GM13977 (cell line): ENCODE results near the gene CFAP157.

ENCODE experiments used
- DNase-seq: peaks from one replicate; pipeline ENCODE4 v3.0.0; 2012; ENCODE audit warnings: low spot score
- in situ Hi-C: fragments of 300-500 bp; cut with MboI; formaldehyde crosslinking; loops from one replicate; pipeline ENCODE4 v1.12.0; 2022; ENCODE audit warnings: low sequenced_read_pairs, low pct_unique_long_range_greater_than_20kb, mixed read lengths, inconsistent platforms; ENCODE audit not compliant: unreplicated experiment
- TF ChIP-seq, protein P1 (sequence below): IDR thresholded peaks from 2 replicates; pipeline ENCODE4 v1.5.1; 2012; ENCODE audit warnings: mild to moderate bottlenecking, control low read depth; ENCODE audit not compliant: insufficient read depth; ENCODE audit errors: extremely low read depth, missing control alignments

The CFAP157 gene

DNA sequence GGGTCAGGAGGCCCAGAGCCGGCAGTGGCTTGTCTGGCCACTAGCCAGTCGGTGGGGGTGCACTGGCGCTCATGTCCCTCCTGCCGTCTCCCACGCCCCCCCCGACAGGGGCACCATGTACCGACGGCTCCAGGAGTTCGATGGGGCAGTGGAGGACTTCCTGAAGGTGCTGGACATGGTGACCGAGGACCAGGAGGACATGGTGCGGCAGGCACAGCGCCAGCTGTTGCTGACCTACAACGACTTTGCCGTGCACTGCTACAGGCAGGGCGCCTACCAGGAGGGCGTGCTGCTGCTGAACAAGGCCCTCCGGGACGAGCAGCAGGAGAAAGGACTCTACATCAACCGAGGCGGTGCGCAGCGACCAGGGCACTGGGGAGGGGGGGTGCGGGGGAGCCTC, 17.2 kb downstream of the CFAP157 start:
- in situ Hi-C loops = no loop called here
- DNase-seq = no peak

DNA sequence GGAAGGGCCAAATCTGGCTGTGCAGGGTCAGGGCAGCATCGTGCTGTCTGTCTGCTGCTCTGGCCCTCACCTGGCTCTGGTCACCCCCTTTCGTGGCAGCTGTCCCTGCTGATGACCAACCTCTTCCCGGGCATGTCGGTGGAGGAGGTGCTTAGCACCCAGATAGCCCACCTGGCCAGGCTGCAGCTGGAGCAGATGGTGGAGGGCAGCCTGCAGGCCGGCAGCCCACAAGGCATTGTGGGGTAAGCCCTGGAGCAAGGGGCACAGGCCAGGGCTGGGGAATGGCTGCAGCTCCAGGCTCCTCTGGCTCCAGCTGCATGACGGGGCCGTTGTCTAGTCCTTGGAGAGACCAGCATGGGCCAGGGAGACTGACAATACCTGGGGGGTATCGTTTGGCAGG, 20.1 kb downstream of the CFAP157 start:
- DNase-seq = no peak
- in situ Hi-C loops = no loop called here
- TF ChIP-seq, protein P1, sequence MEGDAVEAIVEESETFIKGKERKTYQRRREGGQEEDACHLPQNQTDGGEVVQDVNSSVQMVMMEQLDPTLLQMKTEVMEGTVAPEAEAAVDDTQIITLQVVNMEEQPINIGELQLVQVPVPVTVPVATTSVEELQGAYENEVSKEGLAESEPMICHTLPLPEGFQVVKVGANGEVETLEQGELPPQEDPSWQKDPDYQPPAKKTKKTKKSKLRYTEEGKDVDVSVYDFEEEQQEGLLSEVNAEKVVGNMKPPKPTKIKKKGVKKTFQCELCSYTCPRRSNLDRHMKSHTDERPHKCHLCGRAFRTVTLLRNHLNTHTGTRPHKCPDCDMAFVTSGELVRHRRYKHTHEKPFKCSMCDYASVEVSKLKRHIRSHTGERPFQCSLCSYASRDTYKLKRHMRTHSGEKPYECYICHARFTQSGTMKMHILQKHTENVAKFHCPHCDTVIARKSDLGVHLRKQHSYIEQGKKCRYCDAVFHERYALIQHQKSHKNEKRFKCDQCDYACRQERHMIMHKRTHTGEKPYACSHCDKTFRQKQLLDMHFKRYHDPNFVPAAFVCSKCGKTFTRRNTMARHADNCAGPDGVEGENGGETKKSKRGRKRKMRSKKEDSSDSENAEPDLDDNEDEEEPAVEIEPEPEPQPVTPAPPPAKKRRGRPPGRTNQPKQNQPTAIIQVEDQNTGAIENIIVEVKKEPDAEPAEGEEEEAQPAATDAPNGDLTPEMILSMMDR = no peak

More for the DNA sequence above, 17.2 kb downstream of the CFAP157 start:
- TF ChIP-seq, protein P1 = no peak

DNA sequence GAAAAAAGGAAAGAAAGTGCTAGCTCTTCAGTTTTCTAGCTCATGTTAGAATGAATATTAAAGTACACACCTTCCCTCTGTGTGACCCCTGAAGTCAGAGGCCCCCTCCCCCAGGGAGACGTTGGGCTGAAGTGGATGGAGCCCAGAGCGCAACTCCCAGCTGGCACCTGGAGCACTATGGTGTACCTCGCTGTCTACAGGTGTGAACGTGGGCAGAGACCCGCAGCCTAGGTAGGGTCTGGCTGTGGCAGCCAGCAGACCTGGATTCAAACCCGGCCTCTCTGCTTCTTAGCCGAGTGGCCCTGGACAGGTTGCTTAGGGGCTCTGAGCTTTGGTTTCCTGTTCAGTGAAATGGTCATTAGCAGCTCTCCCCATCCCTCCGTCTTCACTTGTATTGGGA, 22.0 kb downstream of the CFAP157 start:
- no peak for DNase-seq
- TF ChIP-seq, protein P1 = no peak
- in situ Hi-C loops = no loop called here

- no peak for DNase-seq
- TF ChIP-seq, protein P1 = no peak
- in situ Hi-C loops = no loop called here
Observed at GRCh38 chr9:127729522-127730256, 22.9 kb downstream of the CFAP157 start.

GRCh38 chr9:127730262-127730661, 23.5 kb downstream of the CFAP157 start:
- in situ Hi-C loops = no loop called here
- TF ChIP-seq, protein P1 = no peak
- no peak for DNase-seq

DNA sequence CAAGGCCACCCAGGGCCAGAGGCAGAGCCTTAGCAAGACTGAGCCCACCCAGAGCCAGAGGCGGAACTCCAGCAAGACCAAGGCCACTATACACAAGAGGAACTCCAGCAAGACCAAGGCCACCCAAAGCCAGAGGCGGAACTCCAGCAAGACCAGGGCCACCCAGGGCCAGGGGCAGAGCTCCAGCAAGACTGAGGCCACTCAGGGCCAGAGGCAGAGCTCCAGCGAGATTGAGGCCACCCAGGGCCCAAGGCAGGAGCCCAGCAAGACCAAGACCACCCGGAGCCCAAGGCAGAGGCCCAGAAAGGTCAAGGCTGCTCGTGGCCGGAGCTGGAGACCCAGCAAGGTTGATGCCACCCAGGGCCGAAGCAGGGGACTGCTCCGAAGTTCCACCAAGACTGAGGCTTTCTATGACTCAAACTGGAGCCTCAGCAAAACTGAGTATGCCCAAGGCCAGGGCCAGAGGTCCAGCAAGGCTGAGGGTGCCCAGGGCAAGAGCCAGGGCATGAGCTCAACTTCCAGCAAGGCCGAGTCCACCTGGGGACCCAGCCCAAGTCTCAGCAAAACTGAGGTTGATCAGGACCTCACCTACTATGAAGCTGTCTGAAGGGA, 24.1 kb downstream of the CFAP157 start:
- in situ Hi-C loops = no loop called here

More for the DNA sequence above, 24.1 kb downstream of the CFAP157 start:
- TF ChIP-seq, protein P1 = no peak
- DNase-seq = no peak
